Measurements from ENCODE around the gene UNC79.

UNC79 gene

DNA sequence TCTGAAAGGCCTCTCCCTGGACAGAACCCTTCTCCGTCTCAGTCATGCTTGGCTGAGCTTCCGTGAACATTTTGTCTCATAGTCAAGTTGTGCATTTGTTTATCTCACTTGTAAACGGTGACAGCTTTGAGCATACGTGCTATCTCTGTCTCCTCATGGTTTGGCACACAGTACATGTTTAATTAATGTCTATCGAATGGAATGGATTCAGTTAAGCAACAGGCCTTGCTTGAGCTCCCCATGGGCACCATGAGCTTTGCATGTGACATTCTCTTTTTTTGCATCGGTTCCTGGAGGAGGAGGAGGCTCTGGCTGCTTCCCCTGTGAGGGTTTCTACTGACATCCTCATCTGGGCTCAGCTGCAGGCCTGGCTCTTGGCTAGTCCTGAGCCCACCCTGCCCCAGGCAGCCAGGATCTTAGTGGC lies 277.6 kb downstream of the UNC79 start:
- DNase-seq (ENCODE audit: low read depth in 2 of 2) = no peak

DNA sequence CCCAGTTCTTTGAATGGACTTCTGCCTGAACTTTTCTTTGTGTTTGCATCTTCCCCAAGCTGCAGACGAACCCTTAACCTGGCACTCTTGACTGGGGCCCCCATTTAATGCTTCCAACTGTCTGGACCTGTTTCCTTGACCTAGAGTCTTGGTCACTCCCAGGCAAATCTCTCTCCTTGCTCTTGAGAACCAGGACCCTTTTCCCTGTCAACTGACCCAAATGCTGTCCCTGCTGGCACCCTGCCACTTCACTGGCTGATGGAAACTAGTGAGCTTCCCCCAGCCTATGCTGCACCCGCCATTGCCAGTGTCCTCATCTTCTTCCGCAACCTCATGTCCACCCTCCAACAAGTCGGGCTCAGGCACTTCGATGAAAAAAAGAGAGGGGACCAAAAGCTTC lies 278.1 kb downstream of the UNC79 start:
- DNase-seq (ENCODE audit: low read depth in 2 of 2) = no peak

GRCh38 chr14:93709249-93709648 lies 278.5 kb downstream of the UNC79 start:
- DNase-seq (ENCODE audit: low read depth in 2 of 2) = no peak

- DNase-seq (ENCODE audit: low read depth in 2 of 2) = no peak
Measured at GRCh38 chr14:93712079-93712837, 281.5 kb downstream of the UNC79 start.

GRCh38 chr14:93712838-93713724 lies 282.3 kb downstream of the UNC79 start:
- DNase-seq (ENCODE audit: low read depth in 2 of 2) = no peak

DNA sequence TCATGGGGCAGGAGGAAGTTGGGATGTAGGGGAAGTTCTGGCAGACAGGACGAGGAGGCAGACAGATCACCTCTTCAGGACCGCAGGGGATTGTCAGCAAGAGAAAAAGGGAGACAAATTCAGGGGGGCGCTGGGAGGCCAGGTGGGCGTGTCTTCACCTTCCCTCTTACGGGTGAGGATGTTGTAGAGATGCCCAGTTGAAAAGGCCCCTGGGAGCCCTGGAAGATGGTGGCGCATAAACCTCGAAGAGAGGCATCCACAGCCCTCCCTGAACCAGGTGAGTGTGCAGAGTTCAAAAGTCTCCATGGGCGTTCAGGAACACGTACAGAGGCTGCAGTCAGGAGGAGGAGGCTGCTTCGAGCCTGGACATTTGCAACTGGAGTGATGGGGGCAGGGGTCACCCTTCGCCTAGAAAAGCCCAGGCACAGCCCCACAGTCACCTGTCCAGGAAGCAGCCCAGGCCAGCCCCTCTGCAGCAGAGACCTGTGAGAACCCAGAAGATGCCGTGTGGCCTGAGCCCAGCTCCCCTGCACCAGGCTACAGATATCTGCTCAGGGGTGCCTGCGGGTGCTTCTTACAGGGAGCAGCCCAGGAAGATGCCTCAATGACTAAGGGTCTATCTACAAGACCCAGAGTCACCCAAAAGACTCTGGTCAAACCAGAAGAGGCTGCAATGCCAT lies 283.1 kb downstream of the UNC79 start:
- DNase-seq (ENCODE audit: low read depth in 2 of 2) = no peak

DNA sequence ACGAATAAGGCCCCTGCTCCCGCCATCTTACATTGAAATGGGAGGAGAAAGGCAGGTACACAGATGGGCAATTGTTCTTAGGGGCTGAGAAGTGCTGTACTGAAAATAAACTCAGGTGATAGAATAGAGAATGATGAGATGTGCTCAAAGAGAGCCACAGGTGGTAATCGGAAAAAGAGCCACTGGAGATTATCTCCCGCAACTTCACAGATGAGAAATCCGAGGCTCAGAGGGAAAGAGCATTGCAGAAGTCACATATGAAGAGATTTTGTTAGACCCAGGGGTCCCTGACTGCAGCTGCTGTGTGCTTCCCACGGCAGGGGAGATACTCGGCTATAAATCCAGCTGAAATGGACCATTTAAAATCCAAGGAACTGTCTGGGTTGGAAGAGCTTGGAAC lies 283.9 kb downstream of the UNC79 start:
- DNase-seq (ENCODE audit: low read depth in 2 of 2) = no peak

GRCh38 chr14:93715279-93715927 lies 284.7 kb downstream of the UNC79 start:
- DNase-seq (ENCODE audit: low read depth in 2 of 2) = no peak

DNA sequence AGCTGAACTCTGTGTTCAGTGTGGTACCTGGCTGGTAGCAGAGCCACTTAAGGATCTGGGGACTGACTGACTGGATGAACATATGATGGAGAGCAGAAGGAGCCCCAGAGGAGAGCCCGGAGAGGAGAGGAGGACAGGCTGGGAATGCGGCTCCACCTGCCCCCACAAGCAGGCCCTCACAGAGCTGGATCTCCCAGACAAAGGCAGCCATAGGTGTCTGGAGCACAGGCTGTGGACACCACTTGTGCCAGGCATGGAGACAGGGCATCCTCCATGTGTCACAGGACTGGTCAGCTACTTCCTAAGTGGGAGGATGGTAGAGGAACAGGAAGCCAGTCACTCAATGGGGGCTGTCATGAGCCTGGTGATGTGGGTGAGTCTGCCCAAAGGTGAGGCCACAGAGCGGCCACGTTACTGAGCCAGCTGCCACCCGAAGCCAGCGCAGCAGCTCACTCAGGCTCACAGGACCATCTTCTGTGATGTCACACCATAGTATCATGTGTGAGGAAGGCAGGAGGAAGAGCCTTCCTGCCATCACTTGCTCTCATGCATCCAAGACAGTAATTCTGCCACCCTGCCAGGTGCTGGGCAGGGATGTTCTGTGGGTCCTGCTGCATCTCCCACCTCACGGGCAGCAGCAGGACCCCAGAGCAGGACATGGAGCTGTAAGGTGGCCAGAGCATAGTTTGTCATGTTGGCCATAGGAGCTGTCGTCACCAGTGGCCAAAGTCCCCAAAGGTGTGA lies 285.4 kb downstream of the UNC79 start:
- DNase-seq (ENCODE audit: low read depth in 2 of 2) = no peak

GRCh38 chr14:93716746-93717667 lies 286.3 kb downstream of the UNC79 start:
- DNase-seq (ENCODE audit: low read depth in 2 of 2) = no peak

DNA sequence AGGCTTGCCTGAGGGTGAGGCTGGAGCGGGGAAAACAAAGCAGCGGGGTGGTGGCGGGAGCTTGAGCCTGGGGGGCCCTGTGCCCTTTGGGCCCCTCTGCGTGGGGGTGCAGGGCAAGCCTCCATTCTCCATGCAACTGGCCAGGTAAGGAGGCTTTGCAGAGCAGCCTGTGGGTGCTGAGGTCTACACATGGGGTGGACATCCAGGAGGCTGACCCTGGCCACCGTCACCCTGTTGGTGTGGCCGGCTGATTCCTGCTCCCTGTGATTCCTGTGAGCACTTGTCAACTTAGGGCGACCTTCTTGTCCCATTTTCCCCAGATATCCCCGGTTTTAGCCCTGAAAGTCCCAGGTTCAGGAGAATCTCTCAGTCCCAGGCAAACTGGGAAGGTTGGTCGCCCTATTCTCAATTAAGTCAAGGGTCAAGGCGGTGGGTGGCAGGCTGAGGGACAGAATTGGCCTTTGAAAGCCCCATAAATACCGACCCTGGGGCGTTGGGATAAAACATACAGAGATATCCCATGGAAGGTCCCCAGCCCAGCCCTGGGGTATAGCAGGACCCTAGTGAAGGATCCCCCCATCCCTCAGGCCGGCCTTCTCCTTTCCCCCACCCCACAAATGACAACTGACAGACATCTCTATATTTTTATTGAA lies 287.1 kb downstream of the UNC79 start:
- no peak for DNase-seq (ENCODE audit: low read depth in 2 of 2)

GRCh38 chr14:93719256-93719655 lies 288.5 kb downstream of the UNC79 start:
- no peak for DNase-seq (ENCODE audit: low read depth in 2 of 2)

DNA sequence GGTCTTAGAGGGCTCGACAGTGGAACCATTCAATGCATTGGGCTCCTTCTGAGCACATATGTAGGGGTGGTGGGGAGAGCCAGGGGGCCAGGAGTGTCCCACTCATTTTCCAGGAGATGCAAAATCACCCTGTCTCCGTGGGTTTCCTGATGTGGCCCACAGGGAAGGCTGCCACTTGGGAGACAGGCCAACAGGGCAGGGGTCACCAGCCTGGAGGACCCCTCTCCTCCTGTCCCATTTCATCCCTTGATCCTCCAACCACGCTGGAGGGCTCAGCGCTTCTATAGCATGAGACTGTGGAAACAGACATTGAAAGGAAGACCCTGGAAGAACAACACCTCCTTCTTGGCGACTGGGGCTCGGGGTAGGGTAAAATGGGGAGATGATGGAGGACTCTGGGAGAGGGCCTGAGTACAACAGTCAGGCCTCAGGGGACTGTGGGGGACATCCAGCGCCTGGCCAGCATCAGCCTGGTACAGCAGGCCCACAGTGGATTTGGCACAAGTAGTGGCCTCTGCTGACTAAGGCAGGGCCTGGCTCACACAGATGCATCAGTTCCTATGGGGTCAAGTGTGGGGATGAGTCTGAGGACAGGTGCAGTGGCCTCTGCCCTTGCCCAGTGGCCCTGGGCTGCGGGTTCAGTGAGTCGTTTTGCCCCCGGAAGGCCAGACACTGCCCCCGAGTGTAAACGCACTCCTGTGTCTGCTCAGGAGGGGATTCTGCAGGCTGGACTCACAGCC lies 289.5 kb downstream of the UNC79 start:
- DNase-seq (ENCODE audit: low read depth in 2 of 2) = no peak

- no peak for DNase-seq (ENCODE audit: low read depth in 2 of 2)
Measured at GRCh38 chr14:93720981-93721483, 290.3 kb downstream of the UNC79 start.

DNA sequence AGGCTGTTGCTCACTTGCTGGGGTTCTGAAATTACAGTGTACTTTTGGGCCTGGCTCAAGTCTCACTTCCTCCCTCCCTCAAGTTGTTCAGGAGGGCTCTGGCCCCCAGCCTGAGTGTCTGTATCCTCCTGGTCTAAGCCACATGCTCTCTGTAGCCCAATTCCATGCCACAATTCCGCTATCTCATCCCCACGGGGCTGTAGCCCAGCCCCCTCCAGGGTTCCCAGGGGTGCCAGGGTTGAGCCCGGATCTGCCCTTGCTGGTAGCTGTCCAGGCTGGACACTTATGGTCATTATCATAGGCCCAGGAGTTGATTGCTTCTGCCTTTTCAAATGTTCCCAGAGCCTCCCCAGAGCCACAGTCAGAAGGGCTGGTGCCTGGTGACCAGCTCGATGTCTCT lies 292.3 kb downstream of the UNC79 start:
- DNase-seq (ENCODE audit: low read depth in 2 of 2) = no peak

DNA sequence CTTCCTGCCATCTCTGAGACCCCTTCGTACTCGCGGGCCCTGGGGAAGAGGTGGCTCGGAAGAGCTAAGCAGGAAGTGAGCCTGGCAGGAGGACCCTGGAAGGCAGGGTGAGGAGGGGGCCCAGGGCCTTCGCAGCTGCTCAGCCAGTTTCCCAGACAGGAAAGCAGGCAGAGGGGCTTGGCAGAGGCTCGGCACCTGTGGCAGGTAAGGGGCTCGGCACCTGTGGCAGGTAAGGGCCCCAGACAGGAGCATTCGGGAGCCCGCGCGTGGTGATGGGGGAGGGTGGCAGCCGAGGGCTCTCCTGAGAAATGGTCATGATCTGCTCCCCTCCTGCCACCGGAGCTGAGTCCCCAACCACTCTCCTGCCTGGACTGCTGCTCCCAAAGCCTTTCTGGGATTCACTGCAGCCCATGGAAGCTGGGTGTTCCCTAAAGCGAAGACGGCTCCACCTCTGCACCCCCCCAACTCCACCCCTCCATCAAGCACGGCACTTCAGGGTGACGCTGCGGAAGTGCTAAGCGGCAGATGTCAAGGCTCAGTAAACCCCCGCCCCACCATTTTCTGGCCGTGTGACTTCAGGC lies 294.4 kb downstream of the UNC79 start:
- DNase-seq (ENCODE audit: low read depth in 2 of 2) = no peak

- DNase-seq (ENCODE audit: low read depth in 2 of 2) = no peak
Measured at GRCh38 chr14:93725993-93726392, 295.3 kb downstream of the UNC79 start.

DNA sequence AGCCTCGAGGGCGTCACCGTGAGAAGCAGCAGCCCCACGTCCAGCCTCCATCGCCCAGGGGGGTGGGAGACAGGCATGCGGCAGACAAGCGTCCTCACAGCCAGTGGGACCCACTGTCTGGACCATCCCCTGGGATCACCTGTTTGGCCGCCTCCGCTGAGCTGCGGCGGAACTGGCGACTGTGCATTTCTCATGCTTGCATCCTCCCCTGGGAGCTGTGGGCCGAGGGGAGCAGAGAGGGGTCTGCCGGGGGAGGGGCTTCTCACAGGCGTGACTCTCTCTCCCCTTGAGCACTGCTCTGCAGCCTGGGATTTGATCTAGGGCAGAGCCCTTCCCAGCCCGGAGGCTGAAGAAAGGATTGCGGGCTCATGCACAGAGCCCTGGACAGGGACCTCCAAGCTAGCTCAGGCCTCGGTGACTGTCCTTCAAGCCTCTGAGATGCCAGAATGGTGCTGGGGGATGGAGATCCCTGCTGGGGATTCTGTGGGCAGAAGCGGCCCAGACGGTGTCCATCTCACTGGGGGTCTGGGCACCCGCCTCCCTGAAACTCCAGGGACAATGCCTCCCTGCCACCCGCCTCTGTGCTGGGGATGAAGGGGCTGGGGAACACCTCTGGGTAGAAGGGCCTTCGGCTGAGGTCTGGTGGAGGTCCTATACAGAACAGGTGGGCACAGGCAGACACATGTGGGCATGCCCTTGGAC lies 296.5 kb downstream of the UNC79 start:
- DNase-seq (ENCODE audit: low read depth in 2 of 2) = no peak

All from stimulated activated CD8-positive, alpha-beta memory T cell treated with anti-CD3 and anti-CD28 coated beads, Interleukin-15, amount 100 ng/mL, for 48 hours (primary cell).